GM23338 (cell line): ENCODE measurements around the gene ZNF248. TPM values are rescaled to one million over a fixed set of nuclear protein-coding genes. Genes with fewer than 3 reads are reported as not detected.

Experiments
- ATAC-seq: fragments of 200-7000 bp; cut with Tn5 transposase; 3 replicates; pipeline ENCODE4 v1.9.1; 2020
- DNase-seq: peaks from one replicate; pipeline ENCODE4 v3.0.0-alpha.2; 2015; ENCODE audit warnings: low spot score
- H2AFZ ChIP-seq: fragments of 200-600 bp; sonication (generic); 2 replicates; pipeline ENCODE4 v1.8.0; 2016; ENCODE audit warnings: antibody characterized with exemption, mild to moderate bottlenecking, moderate library complexity
- H3F3A ChIP-seq: fragments of 200-600 bp; sonication (generic); replicated peaks from 2 replicates; pipeline ENCODE4 v1.8.0; 2017; ENCODE audit warnings: antibody characterized with exemption, mixed run types, low read depth
- H3K27ac ChIP-seq: fragments of 200-600 bp; sonication (generic); 2 replicates; pipeline ENCODE4 v1.6.1; 2016; ENCODE audit warnings: low read depth
- H3K27me3 ChIP-seq: fragments of 200-600 bp; sonication (generic); 2 replicates; pipeline ENCODE4 v1.8.0; 2016; ENCODE audit warnings: mild to moderate bottlenecking, mixed run types, moderate library complexity; ENCODE audit not compliant: insufficient read depth
- H3K36me3 ChIP-seq: fragments of 200-600 bp; sonication (generic); 2 replicates; pipeline ENCODE4 v1.8.0; 2016; ENCODE audit warnings: mild to moderate bottlenecking; ENCODE audit not compliant: insufficient read depth
- H3K4me1 ChIP-seq: fragments of 200-600 bp; sonication (generic); 2 replicates; pipeline ENCODE4 v1.8.0; 2016; ENCODE audit warnings: mild to moderate bottlenecking, moderate library complexity; ENCODE audit not compliant: insufficient read depth
- H3K4me2 ChIP-seq: fragments of 200-600 bp; sonication (generic); 2 replicates; pipeline ENCODE4 v1.7.1; 2017; ENCODE audit warnings: mixed run types
- H3K4me3 ChIP-seq: fragments of 200-600 bp; sonication (generic); 2 replicates; pipeline ENCODE4 v1.6.1; 2016; ENCODE audit warnings: mixed run types
- H3K79me2 ChIP-seq: fragments of 200-600 bp; sonication (generic); replicated peaks from 2 replicates; pipeline ENCODE4 v1.8.0; 2017; ENCODE audit warnings: mild to moderate bottlenecking; ENCODE audit not compliant: insufficient read depth
- H3K9me2 ChIP-seq: fragments of 200-600 bp; sonication (generic); 2 replicates; pipeline ENCODE4 v1.8.0; 2017; ENCODE audit not compliant: insufficient read depth
- H4K20me1 ChIP-seq: fragments of 200-600 bp; sonication (generic); replicated peaks from 2 replicates; pipeline ENCODE4 v1.8.0; 2017; ENCODE audit warnings: mild to moderate bottlenecking; ENCODE audit not compliant: insufficient read depth
- H3K27ac Mint-ChIP-seq: 2 replicates; pipeline ENCODE4 v1.8.0; 2020; ENCODE audit warnings: inconsistent platforms, mild to moderate bottlenecking, moderate library complexity, mixed read lengths
- H3K27me3 Mint-ChIP-seq: 3 replicates; pipeline ENCODE4 v1.8.0; 2022; ENCODE audit warnings: low read depth, mild to moderate bottlenecking, moderate library complexity, mixed read lengths, inconsistent platforms; ENCODE audit not compliant: insufficient read depth, poor library complexity
- H3K36me3 Mint-ChIP-seq: 3 replicates; pipeline ENCODE4 v1.8.0; 2021; ENCODE audit warnings: low read depth, mild to moderate bottlenecking, inconsistent platforms, moderate library complexity, mixed read lengths
- H3K4me1 Mint-ChIP-seq: 3 replicates; pipeline ENCODE4 v1.8.0; 2020; ENCODE audit warnings: mild to moderate bottlenecking, inconsistent platforms, mixed read lengths
- H3K4me3 Mint-ChIP-seq: 3 replicates; pipeline ENCODE4 v1.8.0; 2021; ENCODE audit warnings: moderate library complexity, mild to moderate bottlenecking, inconsistent platforms, mixed read lengths
- H3K9me3 Mint-ChIP-seq: 3 replicates; pipeline ENCODE4 v1.8.0; 2020; ENCODE audit warnings: moderate library complexity, mild to moderate bottlenecking, inconsistent platforms, mixed read lengths
- CREB1 ChIP-seq: fragments of 250-450 bp; sonication (Bioruptor Pico); IDR thresholded peaks from 2 replicates; pipeline ENCODE4 v1.5.0; 2020; ENCODE audit warnings: low read depth, mild to moderate bottlenecking, moderate library complexity
- EZH2 ChIP-seq: fragments of 200-600 bp; sonication (generic); IDR thresholded peaks from one replicate; pipeline ENCODE4 v1.8.0; 2017; ENCODE audit warnings: antibody characterized with exemption, mild to moderate bottlenecking, low read depth; ENCODE audit not compliant: unreplicated experiment
- EZH2phosphoT487 ChIP-seq: fragments of 200-600 bp; sonication (generic); IDR thresholded peaks from one replicate; pipeline ENCODE4 v1.8.1; 2018; ENCODE audit warnings: antibody characterized with exemption; ENCODE audit not compliant: unreplicated experiment
- NANOG ChIP-seq: IDR thresholded peaks from 2 replicates; pipeline ENCODE4 v1.6.1; 2016; ENCODE audit warnings: antibody characterized with exemption, borderline replicate concordance
- POLR2AphosphoS5 ChIP-seq: IDR thresholded peaks from 2 replicates; pipeline ENCODE4 v1.6.1; 2016; ENCODE audit warnings: antibody characterized with exemption, low read depth
- STAT1 ChIP-seq: IDR thresholded peaks from one replicate; pipeline ENCODE4 v1.6.1; 2016; ENCODE audit warnings: antibody characterized with exemption; ENCODE audit not compliant: unreplicated experiment
- ZNF331 ChIP-seq: fragments of 250-450 bp; sonication (Bioruptor Pico); IDR thresholded peaks from 2 replicates; pipeline ENCODE4 v1.5.0; 2020; ENCODE audit warnings: low read depth, mild to moderate bottlenecking, moderate library complexity
- polyA plus RNA-seq: library from polyadenylated mRNA; unstranded; fragments of >200 nt; fragmentation: Nextera tagmentation; extraction: Ambion mirVana; gene quantifications from 2 replicates; pipeline ENCODE4 v1.2.1, GENCODE V29; 2016
- total RNA-seq: library from RNA; depleted of rRNA; stranded (reverse); fragments of >200 nt; shearing (Covaris generic); gene quantifications from 2 replicates; pipeline ENCODE4 v1.2.3, GENCODE V29; 2014
- TF ChIP-seq, protein P1 (sequence below): IDR thresholded peaks from one replicate; pipeline ENCODE4 v1.6.1; 2018; ENCODE audit warnings: antibody characterized with exemption; ENCODE audit not compliant: unreplicated experiment
- TF ChIP-seq, protein P2 (sequence below): IDR thresholded peaks from 2 replicates; pipeline ENCODE4 v1.6.1; 2016; ENCODE audit warnings: antibody characterized with exemption
- TF ChIP-seq, protein P3 (sequence below): fragments of 250-450 bp; sonication (Bioruptor Pico); IDR thresholded peaks from 2 replicates; pipeline ENCODE4 v1.5.0; 2020; ENCODE audit warnings: mild to moderate bottlenecking, moderate library complexity
- TF ChIP-seq, protein P4 (sequence below), 2 experiments: fragments of 200-600 bp in 1 of 2; sonication (generic) in 1 of 2; conservative IDR thresholded peaks; 2 replicates each; pipeline versions ENCODE4 v1.5.1 to v1.6.1; 2016 to 2017; ENCODE audit warnings: antibody characterized with exemption in 2 of 2, low read depth in 2 of 2, mild to moderate bottlenecking in 2 of 2, moderate library complexity in 1 of 2

Gene ZNF248
- total and polyA plus RNA-seq, 2 experiments from 2014 or later, result 2.7 to 5.3 TPM

DNA sequence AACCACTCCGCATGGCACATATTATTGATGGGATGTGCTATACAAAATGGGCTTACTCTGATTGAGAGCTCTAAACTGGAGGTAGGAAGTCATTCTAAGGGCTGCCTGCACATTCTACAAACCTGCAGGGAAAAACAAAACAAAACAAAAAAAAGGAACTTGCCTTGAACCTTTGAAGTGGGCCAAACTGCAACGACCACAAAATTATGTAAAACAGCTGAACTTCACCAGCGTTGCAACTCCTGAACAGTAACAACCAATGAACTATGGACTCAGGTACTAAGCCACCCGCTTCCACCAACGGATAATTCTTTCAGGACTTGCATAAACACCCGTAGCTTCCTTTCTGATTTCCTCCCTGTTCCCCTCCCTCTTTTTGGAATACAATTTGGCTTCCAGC is 80.4 kb downstream of the ZNF248 start (continued):
- TF ChIP-seq EZH2phosphoT487 (no peak), EZH2 (no peak), CREB1 (CRISPR knock-in tag) (no peak), NANOG (no peak), POLR2AphosphoS5 (no peak), ZNF331 (no peak)
- TF ChIP-seq, protein P1, sequence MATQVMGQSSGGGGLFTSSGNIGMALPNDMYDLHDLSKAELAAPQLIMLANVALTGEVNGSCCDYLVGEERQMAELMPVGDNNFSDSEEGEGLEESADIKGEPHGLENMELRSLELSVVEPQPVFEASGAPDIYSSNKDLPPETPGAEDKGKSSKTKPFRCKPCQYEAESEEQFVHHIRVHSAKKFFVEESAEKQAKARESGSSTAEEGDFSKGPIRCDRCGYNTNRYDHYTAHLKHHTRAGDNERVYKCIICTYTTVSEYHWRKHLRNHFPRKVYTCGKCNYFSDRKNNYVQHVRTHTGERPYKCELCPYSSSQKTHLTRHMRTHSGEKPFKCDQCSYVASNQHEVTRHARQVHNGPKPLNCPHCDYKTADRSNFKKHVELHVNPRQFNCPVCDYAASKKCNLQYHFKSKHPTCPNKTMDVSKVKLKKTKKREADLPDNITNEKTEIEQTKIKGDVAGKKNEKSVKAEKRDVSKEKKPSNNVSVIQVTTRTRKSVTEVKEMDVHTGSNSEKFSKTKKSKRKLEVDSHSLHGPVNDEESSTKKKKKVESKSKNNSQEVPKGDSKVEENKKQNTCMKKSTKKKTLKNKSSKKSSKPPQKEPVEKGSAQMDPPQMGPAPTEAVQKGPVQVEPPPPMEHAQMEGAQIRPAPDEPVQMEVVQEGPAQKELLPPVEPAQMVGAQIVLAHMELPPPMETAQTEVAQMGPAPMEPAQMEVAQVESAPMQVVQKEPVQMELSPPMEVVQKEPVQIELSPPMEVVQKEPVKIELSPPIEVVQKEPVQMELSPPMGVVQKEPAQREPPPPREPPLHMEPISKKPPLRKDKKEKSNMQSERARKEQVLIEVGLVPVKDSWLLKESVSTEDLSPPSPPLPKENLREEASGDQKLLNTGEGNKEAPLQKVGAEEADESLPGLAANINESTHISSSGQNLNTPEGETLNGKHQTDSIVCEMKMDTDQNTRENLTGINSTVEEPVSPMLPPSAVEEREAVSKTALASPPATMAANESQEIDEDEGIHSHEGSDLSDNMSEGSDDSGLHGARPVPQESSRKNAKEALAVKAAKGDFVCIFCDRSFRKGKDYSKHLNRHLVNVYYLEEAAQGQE, result no peak

DNA sequence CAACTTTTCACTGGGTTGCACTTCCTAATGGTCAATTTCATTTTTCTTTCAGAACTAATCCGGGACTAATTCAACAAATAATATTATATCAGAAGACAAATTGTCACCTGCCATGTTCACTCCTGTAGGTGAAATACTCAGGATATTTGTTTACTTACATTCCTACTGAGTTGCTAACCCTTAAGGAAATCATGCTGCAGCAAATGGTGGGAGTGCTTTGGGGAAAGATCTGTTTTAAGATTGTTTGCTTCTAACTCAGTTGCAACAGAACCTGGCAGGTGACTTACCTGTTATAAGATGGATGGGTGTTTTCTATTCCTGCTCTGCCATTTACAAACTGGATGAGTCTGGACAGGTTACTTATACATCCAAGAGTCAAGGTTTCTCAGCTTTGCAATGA is 81.8 kb downstream of the ZNF248 start:
- H3K9me3 Mint-ChIP-seq, result peaks cover 77% of the 10 kb centered on the region
- H2AFZ ChIP-seq, result no peak overlapping the region
- no peak overlapping the region for H3K4me3 ChIP-seq
- H3K36me3 ChIP-seq, result peaks cover 3% of the 10 kb centered on the region; the same call in 1 of the 2 replicates
- H3K4me1 ChIP-seq, result no peaks in the 10 kb centered on the region
- no peak overlapping the region for H3K4me2 ChIP-seq
- DNase-seq, result no peak
- no peaks in the 10 kb centered on the region for H3K4me1 Mint-ChIP-seq
- H3K36me3 Mint-ChIP-seq, result peaks cover 19% of the 10 kb centered on the region
- no peak overlapping the region for H3K4me3 Mint-ChIP-seq
- H3K27ac ChIP-seq, result no peak overlapping the region
- H3K27me3 Mint-ChIP-seq, result no peaks in the 10 kb centered on the region
- no peaks in the 10 kb centered on the region for H3K9me2 ChIP-seq
- no peak for ATAC-seq
- no peaks in the 10 kb centered on the region for H3F3A ChIP-seq
- H3K27ac Mint-ChIP-seq, result no peak overlapping the region
- no peaks in the 10 kb centered on the region for H3K27me3 ChIP-seq
- H4K20me1 ChIP-seq, result no peaks in the 10 kb centered on the region
- no peaks in the 10 kb centered on the region for H3K79me2 ChIP-seq
- TF ChIP-seq, protein P2, sequence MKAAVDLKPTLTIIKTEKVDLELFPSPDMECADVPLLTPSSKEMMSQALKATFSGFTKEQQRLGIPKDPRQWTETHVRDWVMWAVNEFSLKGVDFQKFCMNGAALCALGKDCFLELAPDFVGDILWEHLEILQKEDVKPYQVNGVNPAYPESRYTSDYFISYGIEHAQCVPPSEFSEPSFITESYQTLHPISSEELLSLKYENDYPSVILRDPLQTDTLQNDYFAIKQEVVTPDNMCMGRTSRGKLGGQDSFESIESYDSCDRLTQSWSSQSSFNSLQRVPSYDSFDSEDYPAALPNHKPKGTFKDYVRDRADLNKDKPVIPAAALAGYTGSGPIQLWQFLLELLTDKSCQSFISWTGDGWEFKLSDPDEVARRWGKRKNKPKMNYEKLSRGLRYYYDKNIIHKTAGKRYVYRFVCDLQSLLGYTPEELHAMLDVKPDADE, result no peak
- TF ChIP-seq CREB1 (CRISPR knock-in tag) (no peak), POLR2AphosphoS5 (no peak), NANOG (no peak), STAT1 (no peak), ZNF331 (no peak), EZH2 (no peak), EZH2phosphoT487 (no peak)
- TF ChIP-seq, protein P3, sequence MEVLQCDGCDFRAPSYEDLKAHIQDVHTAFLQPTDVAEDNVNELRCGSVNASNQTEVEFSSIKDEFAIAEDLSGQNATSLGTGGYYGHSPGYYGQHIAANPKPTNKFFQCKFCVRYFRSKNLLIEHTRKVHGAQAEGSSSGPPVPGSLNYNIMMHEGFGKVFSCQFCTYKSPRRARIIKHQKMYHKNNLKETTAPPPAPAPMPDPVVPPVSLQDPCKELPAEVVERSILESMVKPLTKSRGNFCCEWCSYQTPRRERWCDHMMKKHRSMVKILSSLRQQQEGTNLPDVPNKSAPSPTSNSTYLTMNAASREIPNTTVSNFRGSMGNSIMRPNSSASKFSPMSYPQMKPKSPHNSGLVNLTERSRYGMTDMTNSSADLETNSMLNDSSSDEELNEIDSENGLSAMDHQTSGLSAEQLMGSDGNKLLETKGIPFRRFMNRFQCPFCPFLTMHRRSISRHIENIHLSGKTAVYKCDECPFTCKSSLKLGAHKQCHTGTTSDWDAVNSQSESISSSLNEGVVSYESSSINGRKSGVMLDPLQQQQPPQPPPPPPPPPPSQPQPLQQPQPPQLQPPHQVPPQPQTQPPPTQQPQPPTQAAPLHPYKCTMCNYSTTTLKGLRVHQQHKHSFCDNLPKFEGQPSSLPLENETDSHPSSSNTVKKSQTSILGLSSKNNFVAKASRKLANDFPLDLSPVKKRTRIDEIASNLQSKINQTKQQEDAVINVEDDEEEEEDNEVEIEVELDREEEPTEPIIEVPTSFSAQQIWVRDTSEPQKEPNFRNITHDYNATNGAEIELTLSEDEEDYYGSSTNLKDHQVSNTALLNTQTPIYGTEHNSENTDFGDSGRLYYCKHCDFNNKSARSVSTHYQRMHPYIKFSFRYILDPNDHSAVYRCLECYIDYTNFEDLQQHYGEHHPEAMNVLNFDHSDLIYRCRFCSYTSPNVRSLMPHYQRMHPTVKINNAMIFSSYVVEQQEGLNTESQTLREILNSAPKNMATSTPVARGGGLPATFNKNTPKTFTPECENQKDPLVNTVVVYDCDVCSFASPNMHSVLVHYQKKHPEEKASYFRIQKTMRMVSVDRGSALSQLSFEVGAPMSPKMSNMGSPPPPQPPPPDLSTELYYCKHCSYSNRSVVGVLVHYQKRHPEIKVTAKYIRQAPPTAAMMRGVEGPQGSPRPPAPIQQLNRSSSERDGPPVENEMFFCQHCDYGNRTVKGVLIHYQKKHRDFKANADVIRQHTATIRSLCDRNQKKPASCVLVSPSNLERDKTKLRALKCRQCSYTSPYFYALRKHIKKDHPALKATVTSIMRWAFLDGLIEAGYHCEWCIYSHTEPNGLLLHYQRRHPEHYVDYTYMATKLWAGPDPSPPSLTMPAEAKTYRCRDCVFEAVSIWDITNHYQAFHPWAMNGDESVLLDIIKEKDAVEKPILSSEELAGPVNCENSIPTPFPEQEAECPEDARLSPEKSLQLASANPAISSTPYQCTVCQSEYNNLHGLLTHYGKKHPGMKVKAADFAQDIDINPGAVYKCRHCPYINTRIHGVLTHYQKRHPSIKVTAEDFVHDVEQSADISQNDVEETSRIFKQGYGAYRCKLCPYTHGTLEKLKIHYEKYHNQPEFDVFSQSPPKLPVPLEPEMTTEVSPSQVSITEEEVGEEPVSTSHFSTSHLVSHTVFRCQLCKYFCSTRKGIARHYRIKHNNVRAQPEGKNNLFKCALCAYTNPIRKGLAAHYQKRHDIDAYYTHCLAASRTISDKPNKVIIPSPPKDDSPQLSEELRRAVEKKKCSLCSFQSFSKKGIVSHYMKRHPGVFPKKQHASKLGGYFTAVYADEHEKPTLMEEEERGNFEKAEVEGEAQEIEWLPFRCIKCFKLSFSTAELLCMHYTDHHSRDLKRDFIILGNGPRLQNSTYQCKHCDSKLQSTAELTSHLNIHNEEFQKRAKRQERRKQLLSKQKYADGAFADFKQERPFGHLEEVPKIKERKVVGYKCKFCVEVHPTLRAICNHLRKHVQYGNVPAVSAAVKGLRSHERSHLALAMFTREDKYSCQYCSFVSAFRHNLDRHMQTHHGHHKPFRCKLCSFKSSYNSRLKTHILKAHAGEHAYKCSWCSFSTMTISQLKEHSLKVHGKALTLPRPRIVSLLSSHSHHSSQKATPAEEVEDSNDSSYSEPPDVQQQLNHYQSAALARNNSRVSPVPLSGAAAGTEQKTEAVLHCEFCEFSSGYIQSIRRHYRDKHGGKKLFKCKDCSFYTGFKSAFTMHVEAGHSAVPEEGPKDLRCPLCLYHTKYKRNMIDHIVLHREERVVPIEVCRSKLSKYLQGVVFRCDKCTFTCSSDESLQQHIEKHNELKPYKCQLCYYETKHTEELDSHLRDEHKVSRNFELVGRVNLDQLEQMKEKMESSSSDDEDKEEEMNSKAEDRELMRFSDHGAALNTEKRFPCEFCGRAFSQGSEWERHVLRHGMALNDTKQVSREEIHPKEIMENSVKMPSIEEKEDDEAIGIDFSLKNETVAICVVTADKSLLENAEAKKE (CRISPR knock-in tag), result no peak
- TF ChIP-seq, protein P4, sequence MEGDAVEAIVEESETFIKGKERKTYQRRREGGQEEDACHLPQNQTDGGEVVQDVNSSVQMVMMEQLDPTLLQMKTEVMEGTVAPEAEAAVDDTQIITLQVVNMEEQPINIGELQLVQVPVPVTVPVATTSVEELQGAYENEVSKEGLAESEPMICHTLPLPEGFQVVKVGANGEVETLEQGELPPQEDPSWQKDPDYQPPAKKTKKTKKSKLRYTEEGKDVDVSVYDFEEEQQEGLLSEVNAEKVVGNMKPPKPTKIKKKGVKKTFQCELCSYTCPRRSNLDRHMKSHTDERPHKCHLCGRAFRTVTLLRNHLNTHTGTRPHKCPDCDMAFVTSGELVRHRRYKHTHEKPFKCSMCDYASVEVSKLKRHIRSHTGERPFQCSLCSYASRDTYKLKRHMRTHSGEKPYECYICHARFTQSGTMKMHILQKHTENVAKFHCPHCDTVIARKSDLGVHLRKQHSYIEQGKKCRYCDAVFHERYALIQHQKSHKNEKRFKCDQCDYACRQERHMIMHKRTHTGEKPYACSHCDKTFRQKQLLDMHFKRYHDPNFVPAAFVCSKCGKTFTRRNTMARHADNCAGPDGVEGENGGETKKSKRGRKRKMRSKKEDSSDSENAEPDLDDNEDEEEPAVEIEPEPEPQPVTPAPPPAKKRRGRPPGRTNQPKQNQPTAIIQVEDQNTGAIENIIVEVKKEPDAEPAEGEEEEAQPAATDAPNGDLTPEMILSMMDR (conservative IDR thresholded peaks at IDR 0.05; ENCODE audit: low read depth in 2 of 2), result no peak
